Measurements from ENCODE around the gene MUC6. TPM values are rescaled to one million over a fixed set of nuclear protein-coding genes. Genes with fewer than 3 reads are reported as not detected.

Gene MUC6
- total RNA-seq, 4 donors from 2014 or later, result under 0.01 to 2.7 (median under 0.01) TPM; not detected in 1

- H3K27ac ChIP-seq, result no peak overlapping the region
- no peak for TF ChIP-seq POLR2A (IDR thresholded peaks at IDR 0.05)
- TF ChIP-seq CTCF (IDR thresholded peaks at IDR 0.05), result no peak
- no peak for TF ChIP-seq EP300 (IDR thresholded peaks at IDR 0.05)
- no peaks in the 10 kb centered on the region for H3K4me1 ChIP-seq
- H3K27me3 ChIP-seq, result no peaks in the 10 kb centered on the region
- H3K9me3 ChIP-seq, result no peaks in the 10 kb centered on the region
- H3K4me3 ChIP-seq, result no peak overlapping the region
- H3K36me3 ChIP-seq, result peaks cover 0 to 99% (median 22%) of the 10 kb centered on the region in 3 donors
- DNase-seq (ENCODE audit: low spot score in 2 of 2), result no peak
- 88 to 93% methylated on average over 11 of the region's 11 CpGs for WGBS, 2 donors
Measured at GRCh38 chr11:1008803-1009145, 27.7 kb downstream of the MUC6 start.

GRCh38 chr11:1008001-1008802 is 28.3 kb downstream of the MUC6 start:
- H3K36me3 ChIP-seq, result peaks cover 0 to 97% (median 22%) of the 10 kb centered on the region in 3 donors
- H3K4me1 ChIP-seq, result peaks cover 0 to 2% (median 0%) of the 10 kb centered on the region in 4 donors
- no peak for TF ChIP-seq POLR2A (IDR thresholded peaks at IDR 0.05)
- no peak for TF ChIP-seq CTCF (IDR thresholded peaks at IDR 0.05)
- no peak for TF ChIP-seq EP300 (IDR thresholded peaks at IDR 0.05)
- WGBS, 2 donors, result 89 to 92% methylated on average over 19 to 33 of the region's 38 CpGs
- H3K4me3 ChIP-seq, result no peak overlapping the region
- H3K27ac ChIP-seq, result no peak overlapping the region
- no peaks in the 10 kb centered on the region for H3K9me3 ChIP-seq
- H3K27me3 ChIP-seq, result no peaks in the 10 kb centered on the region
- DNase-seq (ENCODE audit: low spot score in 2 of 2), result no peak

GRCh38 chr11:1007279-1007678 is 29.2 kb downstream of the MUC6 start:
- TF ChIP-seq CTCF (IDR thresholded peaks at IDR 0.05) (no peak), POLR2A (IDR thresholded peaks at IDR 0.05) (no peak), EP300 (IDR thresholded peaks at IDR 0.05) (no peak)
- Histone ChIP-seq H3K27me3 (no peaks in the 10 kb centered on the region), H3K9me3 (no peaks in the 10 kb centered on the region), H3K4me3 (no peak overlapping the region), H3K4me1 (peaks cover 0 to 11% (median 0%) of the 10 kb centered on the region in 4 donors), H3K36me3 (peaks cover 0 to 97% (median 26%) of the 10 kb centered on the region in 3 donors), H3K27ac (no peak overlapping the region)
- 90 to 91% methylated on average over 9 to 10 of the region's 10 CpGs for WGBS, 2 donors
- DNase-seq (ENCODE audit: low spot score in 2 of 2), result no peak

- Histone ChIP-seq H3K36me3 (peaks cover 0 to 97% (median 30%) of the 10 kb centered on the region in 3 donors), H3K27ac (no peak overlapping the region), H3K27me3 (no peaks in the 10 kb centered on the region), H3K4me3 (no peak overlapping the region), H3K9me3 (no peaks in the 10 kb centered on the region), H3K4me1 (peaks cover 0 to 11% (median 0%) of the 10 kb centered on the region in 4 donors)
- TF ChIP-seq EP300 (IDR thresholded peaks at IDR 0.05) (no peak), CTCF (IDR thresholded peaks at IDR 0.05) (no peak), POLR2A (IDR thresholded peaks at IDR 0.05) (no peak)
- 84 to 86% methylated on average over 13 of the region's 13 CpGs for WGBS, 2 donors
- DNase-seq (ENCODE audit: low spot score in 2 of 2), result no peak
Measured at GRCh38 chr11:1006762-1007161, 29.8 kb downstream of the MUC6 start.

GRCh38 chr11:1005928-1006327 is 30.6 kb downstream of the MUC6 start:
- H3K27ac ChIP-seq, result no peak overlapping the region

More at GRCh38 chr11:1005928-1006327, 30.6 kb downstream of the MUC6 start:
- peak; percentile 27 to 40 for DNase-seq (ENCODE audit: low spot score in 2 of 2)
- H3K36me3 ChIP-seq, result peaks cover 0 to 97% (median 23%) of the 10 kb centered on the region in 3 donors
- 67 to 75% methylated on average over 21 of the region's 21 CpGs for WGBS, 2 donors
- no peaks in the 10 kb centered on the region for H3K9me3 ChIP-seq
- no peaks in the 10 kb centered on the region for H3K27me3 ChIP-seq
- peaks cover 0 to 11% (median 0%) of the 10 kb centered on the region in 4 donors for H3K4me1 ChIP-seq
- no peak overlapping the region for H3K4me3 ChIP-seq
- no peak for TF ChIP-seq POLR2A (IDR thresholded peaks at IDR 0.05)
- TF ChIP-seq EP300 (IDR thresholded peaks at IDR 0.05), result no peak
- TF ChIP-seq CTCF (IDR thresholded peaks at IDR 0.05), result no peak
